NCI-H345 (cell line): ENCODE results near the gene KCNK10.

ENCODE experiments used
- DNase-seq: peaks from one replicate; lab custom pipeline; 2025; lab: John Stamatoyannopoulos, UW

Gene KCNK10

GRCh38 chr14:88321692-88322503 lies 1.2 kb downstream of the KCNK10 start:
- DNase-seq, result peak; percentile 40

- DNase-seq, result no peak
Measured at GRCh38 chr14:88318406-88318805, 4.7 kb downstream of the KCNK10 start.

GRCh38 chr14:88316521-88316920 lies 6.5 kb downstream of the KCNK10 start:
- DNase-seq, result no peak

GRCh38 chr14:88312257-88312656 lies 10.8 kb downstream of the KCNK10 start:
- no peak for DNase-seq

GRCh38 chr14:88311780-88312179 lies 11.3 kb downstream of the KCNK10 start:
- DNase-seq, result no peak

DNA sequence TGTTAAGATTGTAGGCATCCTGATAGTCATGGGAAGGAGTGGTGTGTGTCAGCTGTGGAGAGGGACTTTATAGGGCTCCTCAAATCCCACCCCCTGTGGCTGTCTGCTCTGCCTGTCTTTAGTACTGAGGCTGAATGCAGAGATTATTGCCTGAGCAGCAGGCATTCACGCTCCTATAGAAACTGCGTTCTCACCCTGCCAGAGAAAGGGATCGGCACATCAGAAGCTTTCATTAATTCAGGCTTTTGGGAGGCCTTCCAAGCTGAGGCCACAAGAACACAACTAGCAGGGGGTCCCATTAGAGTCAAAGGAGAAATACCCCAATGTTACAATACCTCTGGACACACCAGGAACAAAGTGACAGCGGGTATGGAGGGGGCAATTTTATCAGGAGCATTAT lies 12.6 kb downstream of the KCNK10 start:
- DNase-seq, result no peak

- no peak for DNase-seq
Measured at GRCh38 chr14:88310021-88310420, 13.0 kb downstream of the KCNK10 start.

GRCh38 chr14:88305528-88306322 lies 17.3 kb downstream of the KCNK10 start:
- no peak for DNase-seq

GRCh38 chr14:88303041-88303440 lies 20.0 kb downstream of the KCNK10 start:
- no peak for DNase-seq

GRCh38 chr14:88301381-88301780 lies 21.7 kb downstream of the KCNK10 start:
- DNase-seq, result no peak

DNA sequence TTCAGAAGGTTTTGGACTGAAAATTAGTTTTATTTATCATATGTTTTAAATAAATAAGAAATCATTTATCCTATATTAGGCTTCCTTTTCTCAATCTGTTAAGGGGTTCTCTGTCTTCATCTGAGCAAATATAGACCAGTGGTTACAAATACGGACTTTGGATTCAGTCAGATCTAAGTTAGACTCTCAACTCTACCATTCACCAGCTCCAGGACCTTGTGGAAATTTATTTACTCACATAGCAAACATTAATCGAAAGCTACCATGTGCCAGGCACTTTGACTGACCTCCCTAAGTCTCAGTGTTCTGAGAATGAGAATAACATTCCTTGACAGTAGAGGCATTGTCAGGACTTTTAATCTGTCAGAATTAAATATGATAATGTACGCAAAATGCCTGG lies 22.3 kb downstream of the KCNK10 start:
- DNase-seq, result no peak

DNA sequence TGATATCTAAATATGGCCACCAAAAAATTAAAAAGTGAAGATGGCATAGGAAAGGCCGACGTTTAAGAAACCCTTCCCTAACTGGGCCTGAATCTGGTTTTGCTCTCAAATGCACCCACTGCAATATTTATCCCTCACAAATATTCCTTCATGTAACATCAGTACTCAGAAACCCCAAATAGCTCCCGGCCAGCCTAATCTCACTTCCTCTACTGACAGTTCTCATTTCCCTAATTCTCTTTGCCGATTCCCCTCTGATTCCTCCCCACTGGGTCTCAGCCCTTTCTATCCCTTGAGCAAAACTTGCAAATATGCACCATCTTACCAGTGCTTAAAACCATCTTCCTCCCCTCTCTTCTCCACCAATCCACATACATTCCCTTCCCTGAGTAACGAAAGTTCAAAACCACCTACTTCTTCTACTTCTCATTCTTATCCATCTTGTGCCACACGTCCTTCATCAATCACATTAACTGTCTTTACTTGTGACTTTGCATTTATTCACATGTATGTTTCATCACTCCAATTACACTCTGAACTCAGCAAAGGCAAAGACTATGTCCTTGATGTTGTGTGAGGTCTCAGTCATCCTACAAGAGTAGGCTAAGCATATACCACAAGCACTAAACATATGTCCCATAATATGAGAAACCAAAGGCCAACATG lies 23.1 kb downstream of the KCNK10 start:
- no peak for DNase-seq

- DNase-seq, result no peak
Measured at GRCh38 chr14:88297306-88297705, 25.8 kb downstream of the KCNK10 start.

DNA sequence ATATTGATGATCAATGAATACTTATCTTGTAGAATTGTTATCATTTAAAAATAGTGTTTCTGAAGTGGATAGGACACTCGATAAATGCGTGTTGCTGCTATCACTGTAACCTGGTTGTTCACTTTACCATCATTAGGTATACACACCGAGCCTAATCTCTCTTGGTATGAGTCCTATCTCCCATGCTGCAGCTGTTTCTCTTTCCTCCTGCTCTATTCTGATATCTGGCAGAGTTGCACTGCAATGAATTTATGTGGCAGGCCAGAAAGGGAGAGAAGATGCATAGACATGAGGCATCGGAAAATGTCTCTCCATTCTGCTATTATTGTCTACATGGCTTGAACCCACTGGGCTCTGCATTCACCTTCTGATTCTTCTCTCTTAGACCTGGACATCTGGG lies 26.7 kb downstream of the KCNK10 start:
- no peak for DNase-seq

- no peak for DNase-seq
Measured at GRCh38 chr14:88289996-88290395, 33.1 kb downstream of the KCNK10 start.

DNA sequence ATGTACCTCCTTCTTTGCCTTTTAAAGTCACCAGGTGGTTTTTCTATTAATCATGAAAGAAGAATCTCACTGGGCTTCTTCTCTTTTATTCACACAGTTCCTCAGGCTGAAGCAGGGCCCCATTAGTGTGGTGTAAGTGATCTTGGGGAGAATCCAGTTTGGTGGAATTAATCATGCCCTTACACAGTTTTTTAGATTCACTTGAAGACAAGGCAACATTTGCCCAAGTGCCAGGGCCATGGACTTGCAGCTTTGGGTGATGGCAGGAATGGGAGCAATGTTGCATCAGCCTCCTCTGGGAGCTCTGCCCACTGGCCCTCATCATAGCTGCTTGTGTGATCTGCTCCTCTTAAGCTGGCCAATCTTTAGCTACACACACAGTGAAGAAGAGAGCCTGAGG lies 33.8 kb downstream of the KCNK10 start:
- DNase-seq, result no peak

GRCh38 chr14:88286309-88286708 lies 36.8 kb downstream of the KCNK10 start:
- DNase-seq, result no peak

- no peak for DNase-seq
Measured at GRCh38 chr14:88281447-88281846, 41.6 kb downstream of the KCNK10 start.

- DNase-seq, result no peak
Measured at GRCh38 chr14:88276923-88277596, 46.0 kb downstream of the KCNK10 start.

DNA sequence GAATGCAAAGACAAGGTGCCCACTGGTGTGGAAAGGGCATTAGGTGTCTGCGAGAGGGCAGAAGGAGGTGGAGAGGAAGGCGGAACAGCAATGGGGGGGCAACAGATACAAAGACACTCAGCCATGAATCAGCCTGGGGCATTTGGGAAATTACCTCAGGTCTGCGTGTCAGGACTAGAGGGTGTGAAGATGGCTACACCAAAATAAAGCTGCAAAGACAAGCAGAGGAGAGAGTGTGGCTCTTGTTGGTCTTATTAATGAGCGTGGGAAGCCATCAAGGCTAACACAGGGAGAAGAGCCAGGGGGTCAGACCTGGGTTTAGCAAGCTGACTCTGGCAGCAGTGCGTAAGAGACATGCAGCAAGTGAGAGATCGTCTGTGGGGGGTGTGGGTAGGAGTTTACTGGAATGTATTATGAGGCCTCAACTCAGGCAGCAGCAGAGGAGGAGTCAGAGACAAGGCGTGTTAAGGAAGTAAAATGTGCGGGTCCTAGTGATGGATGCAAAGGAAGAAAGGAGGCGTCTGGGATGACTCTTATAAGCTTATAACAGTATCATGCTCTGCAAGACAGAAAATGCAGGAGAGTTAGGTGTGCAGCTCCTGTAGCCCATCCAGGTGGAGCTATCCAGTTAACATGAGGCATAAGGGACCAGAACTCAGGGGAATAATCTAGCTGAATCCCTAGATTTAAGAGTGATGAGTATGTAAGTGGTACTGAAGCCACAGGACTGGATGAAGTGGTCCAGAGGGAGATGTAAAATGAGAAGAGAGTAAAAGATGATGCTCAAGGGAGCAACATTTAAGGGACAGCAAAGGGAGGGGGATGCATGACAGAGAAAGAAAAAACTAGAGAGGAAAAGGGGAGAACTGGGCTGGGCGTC lies 50.4 kb downstream of the KCNK10 start:
- DNase-seq, result no peak

DNA sequence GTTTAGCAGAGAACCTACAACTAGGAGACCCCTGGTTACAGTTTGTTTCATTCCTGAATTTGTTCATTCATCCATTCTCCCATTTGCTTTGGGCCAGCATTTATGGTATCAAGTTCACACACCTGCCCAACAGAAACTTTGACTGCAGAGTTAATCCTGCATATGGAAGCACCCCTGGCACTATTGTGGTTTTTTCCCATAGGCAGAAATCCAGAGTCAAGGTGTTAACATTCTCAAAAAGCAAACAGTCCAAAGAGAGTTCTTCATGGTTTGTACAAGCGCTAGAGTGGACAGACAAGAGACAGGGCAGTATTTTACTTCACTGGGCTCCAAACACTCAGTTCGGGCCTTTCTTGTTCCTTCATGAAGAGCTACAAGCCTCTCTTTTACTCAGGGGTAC lies 51.9 kb downstream of the KCNK10 start:
- DNase-seq, result no peak
